ENCODE measurements around the gene VPS51.

- TF ChIP-seq EZH2phosphoT487 (IDR thresholded peaks at IDR 0.05; ENCODE audit: borderline replicate concordance, low read depth, low read length) = no peak
- TF ChIP-seq CTCF (conservative IDR thresholded peaks at IDR 0.05; ENCODE audit: low read length) = no peak
Measured at GRCh38 chr11:65090628-65091027, 5.4 kb upstream of the VPS51 start.

Data from OCI-LY7 (cell line).